ENCODE data around the gene CD40. TPM values are rescaled to one million over a fixed set of nuclear protein-coding genes. Genes with fewer than 3 reads are reported as not detected.
"Not testable (repeated sequence)": the region's sequence is repeated elsewhere in the genome, so short reads cannot be mapped to it uniquely, and the experiment has no call there.

Gene CD40
- total and polyA plus RNA-seq, 2 of the 8 experiments (the other 6 are each of a cell fraction or from before 2014, with no cell fraction given): 14.5 to 18.8 TPM

GRCh38 chr20:46100444-46100843, 17.7 kb upstream of the CD40 start:
- not testable (repeated sequence) for H3K23me2 ChIP-seq (ENCODE audit: low read depth, low read length); DNase-seq (ENCODE audit: low read depth in 1 of 2, low spot score in 2 of 2); H2BK12ac ChIP-seq (ENCODE audit: low read depth, low read length); H2BK5ac ChIP-seq (ENCODE audit: low read depth, low read length); H3K56ac ChIP-seq (replicated peaks; ENCODE audit: insufficient read length, low read depth, low read length); H4K91ac ChIP-seq (replicated peaks; ENCODE audit: insufficient read length, low read length); FAIRE-seq; H3K4me3 ChIP-seq (ENCODE audit: extremely low read depth in 1 of 4, insufficient read depth in 2 of 4, low read depth in 3 of 4, low read length in 4 of 4); H2BK120ac ChIP-seq (replicated peaks; ENCODE audit: low read depth, low read length); H2AFZ ChIP-seq (ENCODE audit: low read length); H3K4ac ChIP-seq (replicated peaks; ENCODE audit: insufficient read length, low read depth, low read length); H4K20me1 ChIP-seq (replicated peaks in 1 of 2; ENCODE audit: control insufficient read depth in 1 of 2, insufficient read depth in 2 of 2, low read length in 2 of 2); H2AK5ac ChIP-seq (ENCODE audit: low read depth, low read length); H3K79me2 ChIP-seq (ENCODE audit: control insufficient read depth in 1 of 2, insufficient read depth in 2 of 2, low read length in 2 of 2); H4K8ac ChIP-seq (ENCODE audit: extremely low read depth, insufficient read depth, low read length); H3K4me2 ChIP-seq (ENCODE audit: insufficient read depth in 1 of 2, low read depth in 2 of 2, low read length in 2 of 2); H3K36me3 ChIP-seq (ENCODE audit: control insufficient read depth in 2 of 4, insufficient read depth in 4 of 4, low read length in 3 of 4); H2BK15ac ChIP-seq (ENCODE audit: low read length); H2BK20ac ChIP-seq (ENCODE audit: low read length); H4K5ac ChIP-seq (ENCODE audit: insufficient read length, low read depth, low read length); H3K23ac ChIP-seq (ENCODE audit: insufficient read length); H3K14ac ChIP-seq (ENCODE audit: insufficient read length); H3K18ac ChIP-seq (ENCODE audit: extremely low read depth, low read length); H3K9me3 ChIP-seq (ENCODE audit: insufficient read depth in 2 of 2, low read depth in 1 of 2, low read length in 1 of 2); H3K9ac ChIP-seq (replicated peaks in 1 of 4; ENCODE audit: extremely low read depth in 1 of 4, low read depth in 3 of 4, low read length in 3 of 4); H3K79me1 ChIP-seq (ENCODE audit: low read depth, low read length); H3K4me1 ChIP-seq (replicated peaks in 1 of 4; ENCODE audit: control insufficient read depth in 3 of 4, insufficient read depth in 4 of 4, low read length in 3 of 4); H3K27ac ChIP-seq (ENCODE audit: low read depth, low read length)
- ChIA-PET CTCF (ENCODE audit: partially characterized antibody) (interaction anchor here (0.6 to 1.4 kb wide), 4 partner anchors 19 to 167 kb away, joined by 3 to 5 read pairs (median 3); no protein-coding TSS in a partner anchor), POLR2A (ENCODE audit: partially characterized antibody) (interaction anchor here (1.5 to 2.0 kb wide), 2 partner anchors 11 to 18 kb away, joined by 5 read pairs; partner anchors contain the start of gene CD40)
- 94% methylated on average over 7 of the region's 7 CpGs; no CpG with 5 or more reads in 1 of the 2 experiments for WGBS, 2 experiments (ENCODE audit: extremely low coverage in 1 of 2, insufficient coverage in 1 of 2, insufficient read length in 1 of 2, insufficient replicate concordance in 2 of 2, low coverage in 1 of 2, low lambda C conversion rate in 2 of 2, missing lambda C conversion rate in 1 of 2)
- H3K27me3 ChIP-seq (replicated peaks in 1 of 4; ENCODE audit: control insufficient read depth in 3 of 4, extremely low read depth in 1 of 4, insufficient read depth in 3 of 4, low read length in 3 of 4): peaks cover 0 to 11% (median 4%) of the 10 kb centered on the region in 4 experiments; a peak in 2 of 7 replicates

Measured in H1 (cell line).